Right lobe of liver (tissue), 6 donors: ENCODE data around the gene ORC6. TPM values are rescaled to one million over a fixed set of nuclear protein-coding genes. Genes with fewer than 3 reads are reported as not detected.

ENCODE experiments used
- ATAC-seq, 4 donors: fragments of 200-7000 bp; cut with Tn5 transposase; one replicate each; pipeline ENCODE4 v1.9.1; 2020; ENCODE audit warnings: mild to moderate bottlenecking in 4 of 4, moderate library complexity in 4 of 4
- DNase-seq, 3 donors: peaks; one replicate each; pipeline ENCODE4 v3.0.0-alpha.2; 2020
- H3K27ac ChIP-seq, 3 donors: fragments of 200-600 bp; one replicate each; pipeline ENCODE4 v1.8.0; 2022
- H3K27me3 ChIP-seq, 2 donors: fragments of 200-600 bp; one replicate each; pipeline ENCODE4 v1.8.0; 2022
- H3K36me3 ChIP-seq, 4 donors: fragments of 200-600 bp; sonication (generic) in 1 of 4; one replicate each; pipeline versions ENCODE4 v1.5.1 to v1.8.0; 2017 to 2022; ENCODE audit warnings: control low read depth in 1 of 4
- H3K4me1 ChIP-seq, 4 donors: fragments of 200-600 bp; sonication (generic) in 1 of 4; one replicate each; pipeline versions ENCODE4 v1.5.1 to v1.8.0; 2017 to 2022; ENCODE audit warnings: control low read depth in 1 of 4
- H3K4me3 ChIP-seq, 3 donors: fragments of 200-600 bp; one replicate each; pipeline ENCODE4 v1.8.0; 2022
- H3K9me3 ChIP-seq, 4 donors: fragments of 200-600 bp; sonication (generic) in 1 of 4; one replicate each; pipeline versions ENCODE4 v1.5.1 to v1.8.0; 2017 to 2022; ENCODE audit warnings: control low read depth in 1 of 4
- CTCF ChIP-seq, 4 donors: fragments of 200-600 bp in 3 of 4; fragments of 450-650 bp in 1 of 4; IDR thresholded peaks; one replicate each; pipeline versions ENCODE4 v1.5.1 to v1.8.0; 2016 to 2022; ENCODE audit warnings: antibody characterized with exemption in 4 of 4, mild to moderate bottlenecking in 2 of 4
- POLR2A ChIP-seq: fragments of 450-650 bp; IDR thresholded peaks from one replicate; pipeline ENCODE4 v1.6.1; 2017; ENCODE audit warnings: antibody characterized with exemption, mild to moderate bottlenecking
- WGBS: methylation state at CpG from one replicate; pipeline ENCODE4 v1.1.6; 2018; ENCODE audit warnings: low coverage, low lambda C conversion rate; ENCODE audit not compliant: insufficient coverage; ENCODE audit errors: missing lambda C conversion rate; 5-methylcytosine and 5-hydroxymethylcytosine counted together
- intact Hi-C, 2 donors: fragments of 100-400 bp; cut with DNase I; formaldehyde crosslinking; loops; one replicate each; pipeline versions ENCODE4 v1.11.2 to v1.14.1; 2022
- long read RNA-seq: library from polyadenylated mRNA; unstranded; transcript quantifications from one replicate; pipeline ENCODE4 v2.0.0, GENCODE V29; 2019
- total RNA-seq, 6 experiments: library from RNA; depleted of rRNA in 2 of 6; stranded (reverse); fragments of >200 nt in 2 of 6; fragmentation: NEBNext Ultra II Directional in 3 of 6; extraction: Animal tissue kit (Norgen Biotek cat#: 25700) in 3 of 6; gene quantifications; one replicate each; pipeline versions ENCODE4 v1.1.0 to v1.2.4, GENCODE V29; 2016 to 2023
- donor health status: DM: no; HTN: yes; CAD: no.
- donor health status: DM: no; HTN: no; CAD: no.
- donor health status: DM: no; HTN: no; CAD: no.
- donor health status: DM: no; HTN: yes; CAD: no.
- donor health status: DM: no; HTN: yes; CAD: no.

The ORC6 gene
- 1 to 10 TPM in 2 of 6 experiments, under 1 TPM in 4; 0.18 to 4.8 (median 0.76) TPM for total RNA-seq
- long read RNA-seq: 0 reads

DNA sequence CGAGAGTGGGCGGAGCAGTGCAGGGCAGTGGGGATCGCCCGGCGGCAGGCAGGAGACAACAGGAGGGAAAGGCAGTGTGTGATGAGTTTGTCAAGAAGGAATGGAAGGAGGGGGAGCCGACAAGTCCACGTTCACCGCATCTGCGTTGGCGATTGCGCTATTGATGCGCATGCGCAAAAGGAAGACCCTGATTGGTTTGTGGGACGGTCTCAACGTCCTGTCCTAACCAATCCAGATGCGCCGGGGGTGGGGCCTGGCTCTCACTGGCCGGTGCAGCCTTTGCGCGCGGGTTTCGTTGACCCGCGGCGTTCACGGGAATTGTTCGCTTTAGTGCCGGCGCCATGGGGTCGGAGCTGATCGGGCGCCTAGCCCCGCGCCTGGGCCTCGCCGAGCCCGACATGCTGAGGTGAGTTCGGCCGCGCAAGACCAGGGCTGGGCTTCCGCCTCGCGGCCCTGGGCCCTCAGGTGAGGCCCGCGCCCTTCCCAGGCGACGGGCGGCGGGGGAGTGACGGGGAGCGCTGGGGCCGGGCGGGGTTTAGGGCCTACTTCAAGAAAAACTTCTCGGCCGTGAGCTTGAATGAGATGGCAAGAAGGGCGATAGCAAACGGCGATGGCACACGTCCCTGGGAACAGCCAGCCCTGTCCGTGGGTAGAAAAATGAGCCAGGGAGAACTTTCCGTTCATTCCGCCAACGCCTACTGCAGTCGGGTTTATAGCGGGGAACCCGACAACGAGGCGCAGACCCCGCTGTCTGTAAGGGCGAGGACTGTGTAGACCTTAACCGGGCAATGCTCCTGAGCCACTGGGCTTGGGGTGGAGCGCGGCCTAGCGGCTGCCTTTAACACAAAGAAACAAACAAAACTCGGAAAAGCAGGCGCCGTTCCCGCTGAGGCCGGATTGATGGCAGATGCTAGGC is at the start of gene ORC6:
Gene ORC6, plus strand, starts transcription at position 295 of the 916 bp plus-strand sequence. Its CDS starts 47 bp downstream, at position 342.
- DNase-seq (peak; percentile 98 to 99 (median 98)), ATAC-seq (peak; percentile 84 to 94 (median 90))
- Histone ChIP-seq H3K27me3 (no peaks in the 10 kb centered on the region), H3K36me3 (no peaks in the 10 kb centered on the region), H3K27ac (peak within 1 kb of the TSS; percentile 88 to 96 (median 94)), H3K9me3 (no peaks in the 10 kb centered on the region), H3K4me3 (peak within 1 kb of the TSS; percentile 73 to 91 (median 82)), H3K4me1 (peaks cover 0 to 22% (median 9%) of the 10 kb centered on the region in 4 donors)
- intact Hi-C loops: no loop called here
- under 1% methylated on average over 26 of the region's 79 CpGs for WGBS
- TF ChIP-seq CTCF (IDR thresholded peaks at IDR 0.05) (peak in 2 of 4 donors; percentile 7 to 23), POLR2A (no peak)

- no peak overlapping the region for H3K4me3 ChIP-seq
- ATAC-seq: no peak
- no peak overlapping the region for H3K27ac ChIP-seq
- no peaks in the 10 kb centered on the region for H3K27me3 ChIP-seq
- no peaks in the 10 kb centered on the region for H3K9me3 ChIP-seq
- intact Hi-C loops: no loop called here
- TF ChIP-seq POLR2A: no peak
- TF ChIP-seq CTCF (IDR thresholded peaks at IDR 0.05): no peak
- no peaks in the 10 kb centered on the region for H3K4me1 ChIP-seq
- no peak for DNase-seq
- H3K36me3 ChIP-seq: no peaks in the 10 kb centered on the region
- WGBS: 96% methylated on average over 4 of the region's 8 CpGs
These were observed 40.8 kb upstream of the ORC6 start for GRCh38 chr16:46648656-46649055.

DNA sequence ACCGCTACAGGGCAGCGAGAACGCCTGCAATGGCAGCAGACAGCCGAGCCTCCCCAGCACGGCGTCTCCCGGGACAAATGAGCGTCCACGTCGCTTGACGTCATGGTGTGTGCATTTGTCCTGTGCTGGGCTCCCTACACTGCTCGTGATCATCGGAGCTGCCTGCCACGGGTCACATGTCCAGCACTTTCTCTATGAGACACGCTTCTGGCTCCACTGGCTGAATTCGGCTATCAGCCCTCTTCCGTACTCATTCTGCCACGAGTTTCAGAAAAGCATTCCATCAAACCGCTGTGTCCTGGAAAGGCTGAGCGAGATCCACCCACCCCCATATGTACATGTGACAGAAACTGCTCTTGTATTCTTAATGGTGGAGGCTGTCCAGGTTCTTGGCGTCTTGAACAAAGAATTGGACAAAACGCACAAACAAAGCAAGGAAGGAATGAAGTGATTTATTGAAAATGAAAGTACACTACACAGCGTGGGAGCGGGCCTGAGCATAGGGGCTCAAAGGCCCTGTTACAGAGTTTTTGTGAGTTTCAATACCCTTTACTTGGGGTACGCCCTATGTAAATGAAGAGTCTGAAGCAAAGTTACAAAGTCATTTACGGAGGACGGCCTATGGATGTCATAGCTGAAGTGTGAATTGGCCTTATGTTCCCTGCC is 39.7 kb upstream of the ORC6 start:
- WGBS: 88% methylated on average over 13 of the region's 27 CpGs
- Histone ChIP-seq H3K27ac (no peak overlapping the region), H3K9me3 (no peaks in the 10 kb centered on the region), H3K4me3 (no peak overlapping the region), H3K36me3 (no peaks in the 10 kb centered on the region), H3K27me3 (no peaks in the 10 kb centered on the region), H3K4me1 (no peaks in the 10 kb centered on the region)
- no peak for ATAC-seq
- TF ChIP-seq POLR2A (no peak), CTCF (IDR thresholded peaks at IDR 0.05) (no peak)
- DNase-seq: no peak
- intact Hi-C loops: no loop called here

DNA sequence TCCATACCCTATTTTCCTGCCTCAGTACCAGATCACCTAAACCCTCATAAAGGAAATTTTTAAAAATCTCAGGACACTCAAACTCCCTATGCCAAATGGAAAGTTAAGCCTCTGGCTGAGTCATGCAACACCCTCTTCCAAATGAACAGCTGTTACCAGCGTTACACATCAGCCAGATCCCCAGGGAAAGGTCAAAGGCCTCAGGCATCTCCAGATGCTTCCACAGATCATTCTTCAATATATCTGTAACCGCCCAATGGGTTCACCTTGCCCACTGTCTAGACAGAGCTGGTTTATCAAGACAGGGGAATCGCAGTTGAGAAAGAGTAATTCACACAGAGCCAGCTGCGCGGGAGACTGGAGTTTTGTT is 39.2 kb upstream of the ORC6 start:
- H3K9me3 ChIP-seq: no peaks in the 10 kb centered on the region
- H3K27me3 ChIP-seq: no peaks in the 10 kb centered on the region
- H3K27ac ChIP-seq: no peak overlapping the region
- DNase-seq (no peak), ATAC-seq (no peak)
- H3K4me3 ChIP-seq: no peak overlapping the region
- no peak for TF ChIP-seq POLR2A
- TF ChIP-seq CTCF (IDR thresholded peaks at IDR 0.05): no peak
- no peaks in the 10 kb centered on the region for H3K36me3 ChIP-seq
- no peaks in the 10 kb centered on the region for H3K4me1 ChIP-seq
- intact Hi-C loops: no loop called here
- no CpG with 5 or more reads among the region's 5 CpGs for WGBS
